H1 (cell line): ENCODE measurements around the gene NEDD4L. TPM values are rescaled to one million over a fixed set of nuclear protein-coding genes. Genes with fewer than 3 reads are reported as not detected.

Source experiments
- CTCF ChIA-PET: fragments of 300-600 bp; sonication (Branson Sonifier 250); formaldehyde crosslinking; loops from one replicate; lab custom pipeline; 2021; ENCODE audit not compliant: partially characterized antibody; lab: Charles Lee
- POLR2A ChIA-PET: fragments of 300-600 bp; sonication (Branson Sonifier 250); formaldehyde crosslinking; loops from one replicate; lab custom pipeline; 2021; ENCODE audit warnings: inconsistent platforms; ENCODE audit not compliant: partially characterized antibody; lab: Charles Lee
- DNase-seq, 2 experiments: peaks; one replicate each; pipeline versions ENCODE4 v3.0.0 to v3.0.0-alpha.2; 2010 to 2022; ENCODE audit warnings: low spot score in 2 of 2, low read depth in 1 of 2, mixed read lengths in 1 of 2
- FAIRE-seq: peaks from 2 replicates; lab custom pipeline; 2011; peaks lifted over from hg19 to GRCh38; lab: Jason Lieb, UNC
- H2AFZ ChIP-seq: 2 replicates; pipeline ENCODE4 v1.8.1; 2012; ENCODE audit warnings: low read length, inconsistent platforms
- H2AK5ac ChIP-seq: 2 replicates; pipeline ENCODE4 v1.6.1; 2013; ENCODE audit warnings: low read depth, low read length
- H2BK120ac ChIP-seq: replicated peaks from 2 replicates; pipeline ENCODE3; 2013; ENCODE audit warnings: low read depth, low read length, inconsistent platforms
- H2BK12ac ChIP-seq: 2 replicates; pipeline ENCODE4 v1.6.1; 2013; ENCODE audit warnings: low read depth, low read length
- H2BK15ac ChIP-seq: 2 replicates; pipeline ENCODE4 v1.6.1; 2013; ENCODE audit warnings: low read length
- H2BK20ac ChIP-seq: 2 replicates; pipeline ENCODE4 v1.6.1; 2013; ENCODE audit warnings: low read length
- H2BK5ac ChIP-seq: 2 replicates; pipeline ENCODE4 v1.6.1; 2013; ENCODE audit warnings: low read depth, low read length
- H3K14ac ChIP-seq: 2 replicates; pipeline ENCODE4 v1.6.1; 2013; ENCODE audit warnings: inconsistent platforms; ENCODE audit not compliant: insufficient read length
- H3K18ac ChIP-seq: 2 replicates; pipeline ENCODE4 v1.6.1; 2013; ENCODE audit warnings: low read length; ENCODE audit errors: extremely low read depth
- H3K23ac ChIP-seq: 2 replicates; pipeline ENCODE4 v1.6.1; 2013; ENCODE audit warnings: inconsistent platforms; ENCODE audit not compliant: insufficient read length
- H3K23me2 ChIP-seq: 2 replicates; pipeline ENCODE4 v1.6.1; 2013; ENCODE audit warnings: low read depth, low read length
- H3K27ac ChIP-seq: 2 replicates; pipeline ENCODE4 v1.6.1; 2011; ENCODE audit warnings: low read depth, low read length, inconsistent platforms
- H3K27me3 ChIP-seq, 4 experiments: replicated peaks in 1 of 4; 1 replicate in 1 of 4; 2 replicates in 3 of 4; pipeline versions ENCODE4 v1.6.1 to v1.8.1; 2011 to 2013; ENCODE audit warnings: low read length in 3 of 4, mild to moderate bottlenecking in 3 of 4, inconsistent platforms in 2 of 4, mixed read lengths in 2 of 4, moderate library complexity in 1 of 4; ENCODE audit not compliant: control insufficient read depth in 3 of 4, insufficient read depth in 3 of 4; ENCODE audit errors: extremely low read depth in 1 of 4
- H3K36me3 ChIP-seq, 4 experiments: 2 replicates each; pipeline versions ENCODE4 v1.6.1 to v1.8.1; 2011 to 2013; ENCODE audit warnings: mild to moderate bottlenecking in 4 of 4, low read length in 3 of 4, moderate library complexity in 2 of 4, control low read depth in 1 of 4, inconsistent platforms in 1 of 4; ENCODE audit not compliant: insufficient read depth in 4 of 4, control insufficient read depth in 2 of 4
- H3K4ac ChIP-seq: replicated peaks from 2 replicates; pipeline ENCODE3; 2013; ENCODE audit warnings: low read length, low read depth, mixed read lengths, inconsistent platforms; ENCODE audit not compliant: insufficient read length
- H3K4me1 ChIP-seq, 4 experiments: replicated peaks in 1 of 4; 1 replicate in 1 of 4; 2 replicates in 3 of 4; pipeline versions ENCODE4 v1.6.1 to v1.8.1; 2011 to 2013; ENCODE audit warnings: low read length in 3 of 4, inconsistent platforms in 2 of 4, mixed read lengths in 1 of 4; ENCODE audit not compliant: insufficient read depth in 4 of 4, control insufficient read depth in 3 of 4
- H3K4me2 ChIP-seq, 2 experiments: 2 replicates each; pipeline versions ENCODE4 v1.6.1 to v1.8.1; 2011 to 2013; ENCODE audit warnings: low read depth in 2 of 2, low read length in 2 of 2, control low read depth in 1 of 2, inconsistent platforms in 1 of 2, mild to moderate bottlenecking in 1 of 2; ENCODE audit not compliant: insufficient read depth in 1 of 2
- H3K4me3 ChIP-seq, 4 experiments: fragments of 200-600, 300-600 bp in 1 of 4; sonication (generic), shearing (Covaris generic), sonication (Bioruptor Twin) in 1 of 4; 2 replicates each; pipeline versions ENCODE4 v1.5.1 to v1.8.1; 2011 to 2016; ENCODE audit warnings: low read length in 4 of 4, low read depth in 3 of 4, control low read depth in 2 of 4, inconsistent platforms in 2 of 4, mild to moderate bottlenecking in 2 of 4, mixed read lengths in 1 of 4, moderate library complexity in 1 of 4; ENCODE audit not compliant: insufficient read depth in 2 of 4; ENCODE audit errors: extremely low read depth in 1 of 4
- H3K56ac ChIP-seq: replicated peaks from 2 replicates; pipeline ENCODE3; 2013; ENCODE audit warnings: low read depth, mild to moderate bottlenecking, mixed read lengths, low read length, inconsistent platforms; ENCODE audit not compliant: insufficient read length
- H3K79me1 ChIP-seq: 2 replicates; pipeline ENCODE4 v1.6.1; 2013; ENCODE audit warnings: low read depth, low read length, control low read depth
- H3K79me2 ChIP-seq, 2 experiments: 2 replicates each; pipeline versions ENCODE4 v1.6.1 to v1.8.1; 2012 to 2013; ENCODE audit warnings: low read length in 2 of 2, mild to moderate bottlenecking in 2 of 2, inconsistent platforms in 1 of 2; ENCODE audit not compliant: insufficient read depth in 2 of 2, control insufficient read depth in 1 of 2
- H3K9ac ChIP-seq, 4 experiments: replicated peaks in 1 of 4; 1 replicate in 1 of 4; 2 replicates in 3 of 4; pipeline versions ENCODE4 v1.6.1 to v1.8.1; 2011 to 2013; ENCODE audit warnings: low read depth in 3 of 4, low read length in 3 of 4, control low read depth in 2 of 4, mild to moderate bottlenecking in 2 of 4, moderate library complexity in 2 of 4, inconsistent platforms in 1 of 4; ENCODE audit errors: extremely low read depth in 1 of 4
- H3K9me3 ChIP-seq, 2 experiments: 2 replicates each; pipeline versions ENCODE4 v1.6.1 to v1.8.1; 2012 to 2013; ENCODE audit warnings: mild to moderate bottlenecking in 2 of 2, moderate library complexity in 2 of 2, control low read depth in 1 of 2, inconsistent platforms in 1 of 2, low read depth in 1 of 2, low read length in 1 of 2, mixed read lengths in 1 of 2; ENCODE audit not compliant: insufficient read depth in 2 of 2
- H4K20me1 ChIP-seq, 2 experiments: replicated peaks in 1 of 2; 2 replicates each; pipeline versions ENCODE3 to v1.8.1; 2011 to 2013; ENCODE audit warnings: inconsistent platforms in 2 of 2, low read length in 2 of 2, mild to moderate bottlenecking in 1 of 2; ENCODE audit not compliant: insufficient read depth in 2 of 2, control insufficient read depth in 1 of 2
- H4K5ac ChIP-seq: 2 replicates; pipeline ENCODE4 v1.6.1; 2013; ENCODE audit warnings: low read length, low read depth, mixed read lengths, inconsistent platforms; ENCODE audit not compliant: insufficient read length
- H4K8ac ChIP-seq: 2 replicates; pipeline ENCODE4 v1.8.0; 2013; ENCODE audit warnings: mild to moderate bottlenecking, moderate library complexity, low read length, inconsistent platforms; ENCODE audit not compliant: insufficient read depth; ENCODE audit errors: extremely low read depth
- H4K91ac ChIP-seq: replicated peaks from 2 replicates; pipeline ENCODE3; 2013; ENCODE audit warnings: low read length, mixed read lengths, inconsistent platforms; ENCODE audit not compliant: insufficient read length
- ASH2L ChIP-seq: fragments of 200-600, 300-600 bp; sonication (generic); IDR thresholded peaks from one replicate; pipeline ENCODE4 v1.7.1; 2017; ENCODE audit warnings: low read length
- CBX8 ChIP-seq: fragments of 300-800, 300-1000 bp; sonication (generic); IDR thresholded peaks from 2 replicates; pipeline ENCODE4 v1.7.1; 2016; ENCODE audit warnings: low read depth, low read length, borderline replicate concordance
- CHD1 ChIP-seq: IDR thresholded peaks from 2 replicates; pipeline ENCODE4 v1.6.1; 2012; ENCODE audit warnings: low read depth, low read length, improper control_type of control experiment
- CREB1 ChIP-seq: IDR thresholded peaks from 2 replicates; pipeline ENCODE4 v1.6.1; 2012; ENCODE audit warnings: inconsistent platforms
- HDAC2 ChIP-seq, 2 experiments: fragments of 300-600 bp in 1 of 2; sonication (generic) in 1 of 2; IDR thresholded peaks; 2 replicates each; pipeline ENCODE4 v1.6.1; 2011 to 2012; ENCODE audit warnings: low read depth in 2 of 2, low read length in 2 of 2, mild to moderate bottlenecking in 2 of 2, moderate library complexity in 2 of 2, borderline replicate concordance in 1 of 2, inconsistent platforms in 1 of 2
- JUN ChIP-seq: IDR thresholded peaks from 2 replicates; pipeline ENCODE4 v1.6.1; 2011; ENCODE audit warnings: low read depth, mild to moderate bottlenecking, improper control_type of control experiment, low read length
- KDM1A ChIP-seq: fragments of 200-600, 300-600 bp; sonication (generic); IDR thresholded peaks from 2 replicates; pipeline ENCODE4 v1.7.1; 2016; ENCODE audit warnings: mild to moderate bottlenecking, low read length, borderline replicate concordance
- RBBP5 ChIP-seq: IDR thresholded peaks from 2 replicates; pipeline ENCODE4 v1.7.1; 2012; ENCODE audit warnings: low read depth, mild to moderate bottlenecking, inconsistent platforms, low read length, moderate library complexity, borderline replicate concordance
- RFX5 ChIP-seq: IDR thresholded peaks from 2 replicates; pipeline ENCODE4 v1.6.1; 2011; ENCODE audit warnings: low read depth, low read length, improper control_type of control experiment, borderline replicate concordance
- RNF2 ChIP-seq: fragments of 200-900, 300-1000 bp; sonication (generic); IDR thresholded peaks from 2 replicates; pipeline ENCODE4 v1.7.1; 2016; ENCODE audit warnings: borderline replicate concordance, low read depth, mild to moderate bottlenecking, antibody characterized with exemption, low read length; ENCODE audit not compliant: poor library complexity, severe bottlenecking; ENCODE audit errors: missing control alignments
- SIX5 ChIP-seq: IDR thresholded peaks from 2 replicates; pipeline ENCODE4 v1.6.1; 2011; ENCODE audit warnings: mild to moderate bottlenecking, low read depth, low read length
- SP1 ChIP-seq: IDR thresholded peaks from 2 replicates; pipeline ENCODE4 v1.6.1; 2011; ENCODE audit warnings: low read depth, low read length
- WGBS, 2 experiments: shearing (Covaris generic) in 1 of 2; methylation state at CpG; one replicate each; pipeline versions ENCODE4 v1.1.6 to v1.1.7; 2013 to 2015; ENCODE audit warnings: low lambda C conversion rate in 2 of 2, mixed read lengths in 2 of 2, inconsistent platforms in 1 of 2, low coverage in 1 of 2, missing lambda C conversion rate in 1 of 2; ENCODE audit not compliant: insufficient replicate concordance in 2 of 2, insufficient coverage in 1 of 2, insufficient read length in 1 of 2; ENCODE audit errors: extremely low coverage in 1 of 2, missing lambda C conversion rate in 1 of 2; 5-methylcytosine and 5-hydroxymethylcytosine counted together
- polyA plus RNA-seq, 7 experiments: library from polyadenylated mRNA; depleted of rRNA in 3 of 7; stranded (reverse) in 5 of 7; unstranded in 2 of 7; fragments of >200 nt in 5 of 7; fragments of 200-250 nt in 2 of 7; gene quantifications; 1 replicate in 5 of 7; 2 replicates in 1 of 7; 4 replicates in 1 of 7; pipeline versions ENCODE4 v1.2.1 to v1.2.3, GENCODE V29; 2011 to 2013; ENCODE audit warnings: missing spikeins in 2 of 7, mixed read lengths in 2 of 7
- total RNA-seq: library from RNA; stranded (reverse); fragmentation: NEBNext Ultra II Directional; extraction: Animal tissue kit (Norgen Biotek cat#: 25700); gene quantifications from 2 replicates; pipeline ENCODE4 v1.2.1, GENCODE V29; 2021
- TF ChIP-seq, protein P1 (sequence below): IDR thresholded peaks from 2 replicates; pipeline ENCODE4 v1.6.1; 2011; ENCODE audit warnings: low read length, improper control_type of control experiment

NEDD4L gene
- total and polyA plus RNA-seq, 2 of the 8 experiments (the other 6 are each of a cell fraction or from before 2014, with no cell fraction given), result 37.3 to 69.8 TPM

DNA sequence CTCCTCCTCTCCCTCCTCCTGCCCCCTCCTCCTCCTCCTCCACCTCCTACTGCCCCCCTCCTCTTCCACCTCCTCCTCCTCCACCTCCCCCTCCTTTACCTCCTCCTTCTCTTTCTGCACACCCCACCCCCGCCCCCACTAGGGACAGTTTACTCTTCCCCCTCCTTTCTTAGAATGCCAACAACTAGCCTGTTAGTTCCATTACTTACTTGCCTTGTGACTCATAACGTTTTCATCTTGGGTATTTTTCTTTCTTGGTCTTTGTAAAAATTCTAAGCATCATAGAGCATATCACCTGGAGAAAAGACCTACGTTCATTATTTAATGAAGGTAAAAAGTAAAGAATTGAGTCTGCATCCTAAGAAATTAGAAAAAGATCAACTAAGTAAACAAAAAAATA, 165.3 kb downstream of the NEDD4L start:
- no peak overlapping the region for H4K5ac ChIP-seq
- H3K23ac ChIP-seq, result no peak overlapping the region
- WGBS, 2 experiments, result 76% methylated on average over 2 of the region's 3 CpGs; no CpG with 5 or more reads in 1 of the 2 experiments
- ChIA-PET CTCF (interaction anchor here (0.6 kb wide), 1 partner anchor 83 kb away, joined by 3 read pairs; no protein-coding TSS in a partner anchor), POLR2A (no interaction called here)
- H3K56ac ChIP-seq, result no peak overlapping the region
- H3K27me3 ChIP-seq, result no peaks in the 10 kb centered on the region
- no peaks in the 10 kb centered on the region for H4K20me1 ChIP-seq
- no peak overlapping the region for H2BK20ac ChIP-seq
- H3K18ac ChIP-seq, result no peak overlapping the region
- H3K23me2 ChIP-seq, result no peaks in the 10 kb centered on the region
- no peak overlapping the region for H3K27ac ChIP-seq
- no peak overlapping the region for H2AK5ac ChIP-seq
- FAIRE-seq (no peak), DNase-seq (no peak)
- H3K4ac ChIP-seq, result no peak overlapping the region
- no peak overlapping the region for H3K9ac ChIP-seq
- no peaks in the 10 kb centered on the region; the same call in 1 of the 2 replicates for H3K79me1 ChIP-seq
- H3K79me2 ChIP-seq, result peaks cover 0 to 58% of the 10 kb centered on the region in 2 experiments; a peak in 3 of 4 replicates
- peaks cover 0 to 11% (median 5%) of the 10 kb centered on the region in 4 experiments; a peak in 6 of 7 replicates for H3K4me1 ChIP-seq
- no peak overlapping the region for H4K8ac ChIP-seq
- no peak overlapping the region for H3K4me2 ChIP-seq
- no peak overlapping the region for H2BK12ac ChIP-seq
- no peaks in the 10 kb centered on the region for H3K9me3 ChIP-seq
- H2BK5ac ChIP-seq, result no peak overlapping the region
- no peaks in the 10 kb centered on the region; a peak in 1 of 8 replicates for H3K36me3 ChIP-seq
- no peak overlapping the region for H3K4me3 ChIP-seq
- no peak overlapping the region for H2BK120ac ChIP-seq
- H3K14ac ChIP-seq, result no peak overlapping the region
- no peak overlapping the region for H2AFZ ChIP-seq
- no peak overlapping the region for H4K91ac ChIP-seq
- H2BK15ac ChIP-seq, result no peak overlapping the region
- no peak for TF ChIP-seq KDM1A
- no peak for TF ChIP-seq RNF2
- no peak for TF ChIP-seq RFX5
- TF ChIP-seq, protein P1, sequence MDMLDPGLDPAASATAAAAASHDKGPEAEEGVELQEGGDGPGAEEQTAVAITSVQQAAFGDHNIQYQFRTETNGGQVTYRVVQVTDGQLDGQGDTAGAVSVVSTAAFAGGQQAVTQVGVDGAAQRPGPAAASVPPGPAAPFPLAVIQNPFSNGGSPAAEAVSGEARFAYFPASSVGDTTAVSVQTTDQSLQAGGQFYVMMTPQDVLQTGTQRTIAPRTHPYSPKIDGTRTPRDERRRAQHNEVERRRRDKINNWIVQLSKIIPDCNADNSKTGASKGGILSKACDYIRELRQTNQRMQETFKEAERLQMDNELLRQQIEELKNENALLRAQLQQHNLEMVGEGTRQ, result no peak
- TF ChIP-seq SIX5, result no peak
- TF ChIP-seq SP1, result no peak
- no peak for TF ChIP-seq JUN
- TF ChIP-seq ASH2L, result no peak
- TF ChIP-seq CREB1, result no peak
- no peak for TF ChIP-seq HDAC2 (IDR thresholded peaks at IDR 0.05; ENCODE audit: borderline replicate concordance in 1 of 2, low read depth in 2 of 2, low read length in 2 of 2)
- TF ChIP-seq RBBP5, result no peak
- no peak for TF ChIP-seq CBX8
- TF ChIP-seq CHD1, result no peak
